Trophoblast cell (in vitro differentiated cells and primary cell): ENCODE results near the gene FAM83F.

Source experiments
- DNase-seq, 2 donors: peaks; one replicate each; pipeline ENCODE4 v3.0.0-alpha.2; 2016
- H2AFZ ChIP-seq: 2 replicates; pipeline ENCODE4 v1.6.1; 2013; ENCODE audit warnings: low read length, moderate library complexity, mild to moderate bottlenecking; ENCODE audit not compliant: insufficient read depth, poor library complexity
- H2AK5ac ChIP-seq: 2 replicates; pipeline ENCODE4 v1.6.1; 2013; ENCODE audit warnings: mild to moderate bottlenecking, low read length
- H2BK120ac ChIP-seq: 2 replicates; pipeline ENCODE4 v1.6.1; 2013; ENCODE audit warnings: low read length, mild to moderate bottlenecking, moderate library complexity; ENCODE audit not compliant: insufficient read depth, poor library complexity
- H2BK12ac ChIP-seq: 2 replicates; pipeline ENCODE4 v1.6.1; 2013; ENCODE audit warnings: mild to moderate bottlenecking, low read length, moderate library complexity
- H2BK5ac ChIP-seq: 2 replicates; pipeline ENCODE4 v1.6.1; 2013; ENCODE audit warnings: low read length, low read depth, moderate library complexity, mild to moderate bottlenecking; ENCODE audit not compliant: poor library complexity
- H3K14ac ChIP-seq: 2 replicates; pipeline ENCODE4 v1.6.1; 2013; ENCODE audit warnings: mild to moderate bottlenecking, low read length
- H3K18ac ChIP-seq: 2 replicates; pipeline ENCODE4 v1.6.1; 2013; ENCODE audit warnings: mild to moderate bottlenecking, low read length
- H3K23ac ChIP-seq: 2 replicates; pipeline ENCODE4 v1.6.1; 2013; ENCODE audit warnings: low read length
- H3K27ac ChIP-seq: 2 replicates; pipeline ENCODE4 v1.5.1; 2013; ENCODE audit warnings: low read depth, mild to moderate bottlenecking, inconsistent platforms, low read length, moderate library complexity
- H3K27me3 ChIP-seq: 2 replicates; pipeline ENCODE4 v1.6.1; 2013; ENCODE audit warnings: inconsistent platforms, mild to moderate bottlenecking, low read length, moderate library complexity; ENCODE audit not compliant: insufficient read depth
- H3K36me3 ChIP-seq, 2 experiments: 1 replicate in 1 of 2; 2 replicates in 1 of 2; pipeline ENCODE4 v1.6.1; 2013; ENCODE audit warnings: low read length in 2 of 2, mild to moderate bottlenecking in 2 of 2, moderate library complexity in 1 of 2; ENCODE audit not compliant: insufficient read depth in 2 of 2, control insufficient read depth in 1 of 2
- H3K4ac ChIP-seq: 2 replicates; pipeline ENCODE4 v1.6.1; 2013; ENCODE audit warnings: low read depth, mild to moderate bottlenecking, low read length, moderate library complexity
- H3K4me1 ChIP-seq, 2 experiments: 1 replicate in 1 of 2; 2 replicates in 1 of 2; pipeline ENCODE4 v1.6.1; 2013; ENCODE audit warnings: low read length in 2 of 2, mild to moderate bottlenecking in 2 of 2, moderate library complexity in 1 of 2; ENCODE audit not compliant: insufficient read depth in 2 of 2, control insufficient read depth in 1 of 2
- H3K4me2 ChIP-seq: 2 replicates; pipeline ENCODE4 v1.6.1; 2013; ENCODE audit warnings: inconsistent platforms, mild to moderate bottlenecking, low read length, moderate library complexity
- H3K4me3 ChIP-seq: 2 replicates; pipeline ENCODE4 v1.5.1; 2013; ENCODE audit warnings: mild to moderate bottlenecking, low read depth, low read length, inconsistent platforms
- H3K79me1 ChIP-seq: one replicate; pipeline ENCODE4 v1.6.1; 2013; ENCODE audit warnings: low read length
- H3K79me2 ChIP-seq: 2 replicates; pipeline ENCODE4 v1.6.1; 2013; ENCODE audit warnings: low read length, mild to moderate bottlenecking; ENCODE audit not compliant: control insufficient read depth, insufficient read depth, poor library complexity
- H3K9ac ChIP-seq: 2 replicates; pipeline ENCODE4 v1.6.1; 2013; ENCODE audit warnings: mild to moderate bottlenecking, low read length
- H3K9me3 ChIP-seq: 2 replicates; pipeline ENCODE4 v1.6.1; 2013; ENCODE audit warnings: low read depth, mild to moderate bottlenecking, control low read depth, inconsistent platforms, low read length; ENCODE audit not compliant: insufficient read depth
- H4K12ac ChIP-seq: 2 replicates; pipeline ENCODE4 v1.6.1; 2013; ENCODE audit warnings: low read depth, mild to moderate bottlenecking, low read length, moderate library complexity
- H4K8ac ChIP-seq: 2 replicates; pipeline ENCODE4 v1.6.1; 2013; ENCODE audit warnings: low read depth, mild to moderate bottlenecking, low read length, moderate library complexity
- H4K91ac ChIP-seq: one replicate; pipeline ENCODE4 v1.6.1; 2013; ENCODE audit warnings: low read depth, mild to moderate bottlenecking, low read length, moderate library complexity
- WGBS: extraction: QIAGEN DNeasy Blood & Tissue Kit; methylation state at CpG from one replicate; pipeline ENCODE4 v1.1.7; 2013; ENCODE audit warnings: missing lambda C conversion rate; ENCODE audit not compliant: insufficient read length, insufficient coverage; ENCODE audit errors: extremely low coverage; 5-methylcytosine and 5-hydroxymethylcytosine counted together

The FAM83F gene

GRCh38 chr22:40084246-40084645 is 89.5 kb downstream of the FAM83F start:
- no peak overlapping the region for H2BK120ac ChIP-seq
- H3K27me3 ChIP-seq, result no peaks in the 10 kb centered on the region
- H4K8ac ChIP-seq, result no peak overlapping the region
- H4K91ac ChIP-seq, result no peak overlapping the region
- no peak overlapping the region for H2AFZ ChIP-seq
- DNase-seq, result no peak
- no peak overlapping the region for H3K4me3 ChIP-seq
- no peak overlapping the region for H2AK5ac ChIP-seq
- no peak overlapping the region for H3K18ac ChIP-seq
- H3K79me1 ChIP-seq, result no peaks in the 10 kb centered on the region
- H2BK12ac ChIP-seq, result no peak overlapping the region
- H3K4ac ChIP-seq, result no peak overlapping the region
- no CpG with 5 or more reads among the region's 5 CpGs for WGBS
- no peak overlapping the region for H3K14ac ChIP-seq
- no peak overlapping the region for H4K12ac ChIP-seq
- H3K36me3 ChIP-seq, result no peaks in the 10 kb centered on the region
- H3K23ac ChIP-seq, result no peak overlapping the region
- H2BK5ac ChIP-seq, result no peak overlapping the region
- H3K79me2 ChIP-seq, result no peaks in the 10 kb centered on the region
- no peak overlapping the region for H3K4me2 ChIP-seq
- no peak overlapping the region for H3K27ac ChIP-seq
- H3K9ac ChIP-seq, result no peak overlapping the region
- peaks cover 2% of the 10 kb centered on the region for H3K9me3 ChIP-seq
- H3K4me1 ChIP-seq, result no peaks in the 10 kb centered on the region

GRCh38 chr22:40088818-40089217 is 94.1 kb downstream of the FAM83F start:
- Histone ChIP-seq H3K4me3 (no peak overlapping the region), H3K4ac (no peak overlapping the region), H4K12ac (no peak overlapping the region), H3K23ac (no peak overlapping the region), H3K79me2 (no peaks in the 10 kb centered on the region), H3K18ac (no peak overlapping the region), H3K36me3 (no peaks in the 10 kb centered on the region), H2AFZ (no peak overlapping the region), H2BK12ac (no peak overlapping the region), H3K4me2 (no peak overlapping the region), H3K27ac (no peak overlapping the region), H2AK5ac (no peak overlapping the region), H3K4me1 (no peaks in the 10 kb centered on the region), H3K9me3 (peaks cover 2% of the 10 kb centered on the region), H4K91ac (no peak overlapping the region), H2BK5ac (no peak overlapping the region), H3K9ac (no peak overlapping the region), H3K79me1 (no peaks in the 10 kb centered on the region), H3K14ac (no peak overlapping the region), H4K8ac (no peak overlapping the region), H3K27me3 (no peaks in the 10 kb centered on the region), H2BK120ac (no peak overlapping the region)
- no peak for DNase-seq
- no CpG with 5 or more reads among the region's 1 CpG for WGBS
